ENCODE measurements around the gene ZDHHC22. TPM values are rescaled to one million over a fixed set of nuclear protein-coding genes. Genes with fewer than 3 reads are reported as not detected.

ZDHHC22 gene
- total and polyA plus RNA-seq, 2 of the 13 experiments (the other 11 are each of a cell fraction or from before 2014, with no cell fraction given) = not detected

DNA sequence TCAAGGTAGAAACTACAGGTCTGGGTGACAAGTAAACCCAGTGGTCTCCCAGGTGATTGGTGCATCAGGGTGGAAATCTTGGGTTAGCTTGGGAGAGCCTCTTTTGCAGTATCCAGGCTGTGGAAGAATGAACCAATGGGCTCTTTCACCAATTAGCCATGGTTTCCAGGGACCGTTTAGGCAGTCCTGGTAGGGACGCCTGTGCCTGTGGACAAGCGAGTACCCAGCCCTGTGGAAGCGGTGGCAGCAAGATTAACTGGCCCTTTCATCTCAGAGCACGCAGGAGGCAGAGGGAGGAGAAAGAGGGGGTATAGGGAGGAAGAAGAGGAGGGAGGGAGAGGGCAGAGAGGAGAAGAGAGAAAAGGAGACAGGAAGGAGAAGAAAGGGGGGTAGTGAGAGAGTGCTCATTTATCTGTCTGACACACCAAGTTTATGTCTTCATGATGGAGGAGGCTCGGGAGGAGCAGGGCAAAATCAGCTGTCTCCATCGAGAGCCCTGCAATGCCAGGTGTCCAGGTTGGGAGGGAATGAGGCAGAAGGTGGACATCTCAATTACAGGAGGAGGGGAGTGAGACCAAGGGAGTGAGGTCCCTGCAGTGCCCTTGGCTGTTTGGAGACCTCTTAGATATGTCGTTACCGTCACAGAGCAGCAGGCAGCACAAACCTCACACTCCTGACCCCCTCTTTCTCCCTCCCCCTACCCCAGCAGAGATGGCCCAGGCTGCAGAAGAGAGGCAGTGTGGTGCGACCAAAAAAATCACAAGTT, 4.6 kb upstream of the ZDHHC22 start:
- H3K9me3 ChIP-seq (ENCODE audit: low read length) = no peaks in the 10 kb centered on the region
- TF ChIP-seq ZFYVE20 (CRISPR knock-in tag; IDR thresholded peaks at IDR 0.05; ENCODE audit: borderline replicate concordance, low read depth) (no peak), ZSCAN20 (CRISPR knock-in tag; IDR thresholded peaks at IDR 0.05; ENCODE audit: borderline replicate concordance) (no peak), SP5 (CRISPR knock-in tag; IDR thresholded peaks at IDR 0.05; ENCODE audit: borderline replicate concordance, low read depth) (no peak), JARID2 (CRISPR knock-in tag; IDR thresholded peaks at IDR 0.05; ENCODE audit: insufficient replicate concordance) (no peak), RBAK (CRISPR knock-in tag; IDR thresholded peaks at IDR 0.05) (no peak), MBNL3 (CRISPR knock-in tag; conservative IDR thresholded peaks at IDR 0.05) (no peak), ZNF382 (CRISPR knock-in tag; IDR thresholded peaks at IDR 0.05; ENCODE audit: borderline replicate concordance) (no peak), NR3C1 (CRISPR knock-in tag; IDR thresholded peaks at IDR 0.05) (no peak), ZNF781 (CRISPR knock-in tag; IDR thresholded peaks at IDR 0.05; ENCODE audit: borderline replicate concordance, not compliant biosample characterization) (no peak), TCF7L2 (IDR thresholded peaks at IDR 0.05; ENCODE audit: low read depth, low read length) (no peak), NFYC (CRISPR knock-in tag; IDR thresholded peaks at IDR 0.05) (no peak), MZF1 (CRISPR knock-in tag; IDR thresholded peaks at IDR 0.05; ENCODE audit: borderline replicate concordance) (no peak), YEATS2 (CRISPR knock-in tag; IDR thresholded peaks at IDR 0.05; ENCODE audit: borderline replicate concordance) (no peak)
- no peaks in the 10 kb centered on the region for H3K36me3 ChIP-seq (replicated peaks in 1 of 2; ENCODE audit: control insufficient read depth in 1 of 2, insufficient read depth in 2 of 2, low read length in 2 of 2)
- no TSS peak for BruUV-seq (replicated peaks)
- no peak overlapping the region for H3K9ac ChIP-seq (ENCODE audit: insufficient read depth, low read depth, low read length)
- ATAC-seq = no peak
- FAIRE-seq = no peak
- CTCF ChIA-PET (ENCODE audit: low intra/inter-chr PET ratio, low total read pairs) = interaction anchor here (1.2 kb wide), 1 partner anchor 270 kb away, joined by 3 read pairs; no protein-coding TSS in a partner anchor
- intact Hi-C loops (cut with micrococcal nuclease; ENCODE audit: unreplicated experiment) = no loop called here
- H3K27me3 ChIP-seq (ENCODE audit: control insufficient read depth in 1 of 2, insufficient read depth in 2 of 2, low read length in 2 of 2) = peaks cover 2 to 41% of the 10 kb centered on the region in 2 experiments; a peak in 4 of 5 replicates
- no peak overlapping the region for H2AFZ ChIP-seq (ENCODE audit: low read length)
- DNase-seq (ENCODE audit: low spot score) = no peak
- POLR2A ChIA-PET = no interaction called here
- H3K4me2 ChIP-seq (ENCODE audit: low read depth, low read length) = no peak overlapping the region
- WGBS (ENCODE audit: low lambda C conversion rate) = 0% methylated on average over 10 of the region's 10 CpGs
- no peak overlapping the region for H3K4me3 ChIP-seq (replicated peaks in 1 of 3; ENCODE audit: insufficient read depth in 1 of 3, low read depth in 2 of 3, low read length in 3 of 3)
- in situ Hi-C loops (cut with HindIII; ENCODE audit: extremely low pct_ligation_motif_present, low pct_unique_long_range_greater_than_20kb) = no loop called here
- no peaks in the 10 kb centered on the region for H4K20me1 ChIP-seq (ENCODE audit: insufficient read depth, low read length)
- no peak overlapping the region for H3K27ac ChIP-seq (ENCODE audit: extremely low read length, insufficient read depth, low read length)
- no peaks in the 10 kb centered on the region for H3K79me2 ChIP-seq (ENCODE audit: insufficient read depth, low read length)
- peaks cover 5% of the 10 kb centered on the region; the same call in 1 of the 2 replicates for H3K4me1 ChIP-seq (ENCODE audit: insufficient read depth, low read length)

Measured in HepG2 (cell line).